ENCODE measurements around the gene PRLR.

Gene PRLR

DNA sequence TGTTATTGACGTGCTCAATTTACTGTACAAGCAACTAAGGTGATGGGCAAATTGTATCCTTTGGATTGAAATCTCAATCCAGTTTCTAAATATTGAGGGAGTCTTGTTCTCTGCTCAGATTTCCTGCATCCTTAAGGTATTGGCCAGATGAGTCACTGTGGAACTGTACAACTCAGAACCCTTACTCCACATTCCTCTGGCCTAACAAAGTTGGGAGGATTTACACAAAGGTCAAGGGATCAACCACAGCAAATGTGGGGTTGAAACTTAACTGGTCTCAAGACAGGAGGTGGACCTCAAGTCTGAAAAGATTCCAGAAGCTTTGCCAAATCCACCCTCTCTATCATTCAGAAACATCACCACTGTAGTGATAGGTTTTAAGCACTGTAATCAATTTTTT lies 101.0 kb downstream of the PRLR start:
- H3K27ac ChIP-seq, result no peak overlapping the region

DNA sequence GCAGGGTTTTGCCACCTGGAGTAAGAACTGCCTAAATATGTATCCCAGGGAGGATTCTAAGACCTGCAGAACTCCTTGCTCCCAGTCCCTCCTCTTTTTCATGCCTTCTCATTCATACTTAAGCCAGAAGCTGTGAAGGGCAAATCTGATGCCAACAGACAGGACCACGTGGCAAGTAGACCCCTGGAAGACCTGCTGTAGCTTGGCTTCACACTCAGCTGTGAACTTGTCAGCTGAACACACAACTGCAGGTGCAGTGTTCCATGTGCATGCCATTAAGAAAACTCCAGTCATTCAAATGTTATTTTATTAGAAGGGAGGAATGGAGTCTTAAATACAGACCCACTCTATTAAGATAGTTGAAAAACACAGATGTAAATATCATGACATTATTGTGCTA lies 103.3 kb downstream of the PRLR start:
- TF ChIP-seq ZFX (IDR thresholded peaks at IDR 0.05), result no peak
- TF ChIP-seq, protein P1, sequence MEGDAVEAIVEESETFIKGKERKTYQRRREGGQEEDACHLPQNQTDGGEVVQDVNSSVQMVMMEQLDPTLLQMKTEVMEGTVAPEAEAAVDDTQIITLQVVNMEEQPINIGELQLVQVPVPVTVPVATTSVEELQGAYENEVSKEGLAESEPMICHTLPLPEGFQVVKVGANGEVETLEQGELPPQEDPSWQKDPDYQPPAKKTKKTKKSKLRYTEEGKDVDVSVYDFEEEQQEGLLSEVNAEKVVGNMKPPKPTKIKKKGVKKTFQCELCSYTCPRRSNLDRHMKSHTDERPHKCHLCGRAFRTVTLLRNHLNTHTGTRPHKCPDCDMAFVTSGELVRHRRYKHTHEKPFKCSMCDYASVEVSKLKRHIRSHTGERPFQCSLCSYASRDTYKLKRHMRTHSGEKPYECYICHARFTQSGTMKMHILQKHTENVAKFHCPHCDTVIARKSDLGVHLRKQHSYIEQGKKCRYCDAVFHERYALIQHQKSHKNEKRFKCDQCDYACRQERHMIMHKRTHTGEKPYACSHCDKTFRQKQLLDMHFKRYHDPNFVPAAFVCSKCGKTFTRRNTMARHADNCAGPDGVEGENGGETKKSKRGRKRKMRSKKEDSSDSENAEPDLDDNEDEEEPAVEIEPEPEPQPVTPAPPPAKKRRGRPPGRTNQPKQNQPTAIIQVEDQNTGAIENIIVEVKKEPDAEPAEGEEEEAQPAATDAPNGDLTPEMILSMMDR (conservative IDR thresholded peaks at IDR 0.05), result no peak
- H3K27ac ChIP-seq, result no peak overlapping the region

More for the DNA sequence above, 101.0 kb downstream of the PRLR start:
- TF ChIP-seq ZFX (IDR thresholded peaks at IDR 0.05), result no peak
- TF ChIP-seq, protein P1 (conservative IDR thresholded peaks at IDR 0.05), result no peak

DNA sequence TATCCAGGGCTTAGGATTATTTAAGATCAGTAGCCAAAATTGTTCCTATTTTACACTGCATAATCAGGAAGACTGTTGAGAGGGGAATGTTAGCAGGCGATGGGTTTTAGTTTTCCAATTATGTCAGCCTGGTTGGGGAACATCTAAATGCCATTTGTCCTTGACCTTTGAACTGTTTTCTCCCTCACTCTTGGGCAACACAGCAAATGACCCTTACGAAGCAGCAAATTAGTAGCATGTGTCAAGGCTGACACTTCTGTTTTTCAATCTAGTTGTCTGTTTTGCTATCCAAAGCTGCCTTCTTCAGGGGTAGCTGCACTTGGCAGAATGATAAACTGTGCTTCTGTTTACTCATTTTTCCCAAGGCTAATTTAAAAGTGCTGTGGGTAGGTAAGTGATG lies 104.5 kb downstream of the PRLR start:
- TF ChIP-seq, protein P1 (conservative IDR thresholded peaks at IDR 0.05), result no peak
- no peak for TF ChIP-seq ZFX (IDR thresholded peaks at IDR 0.05)
- no peak overlapping the region for H3K27ac ChIP-seq

DNA sequence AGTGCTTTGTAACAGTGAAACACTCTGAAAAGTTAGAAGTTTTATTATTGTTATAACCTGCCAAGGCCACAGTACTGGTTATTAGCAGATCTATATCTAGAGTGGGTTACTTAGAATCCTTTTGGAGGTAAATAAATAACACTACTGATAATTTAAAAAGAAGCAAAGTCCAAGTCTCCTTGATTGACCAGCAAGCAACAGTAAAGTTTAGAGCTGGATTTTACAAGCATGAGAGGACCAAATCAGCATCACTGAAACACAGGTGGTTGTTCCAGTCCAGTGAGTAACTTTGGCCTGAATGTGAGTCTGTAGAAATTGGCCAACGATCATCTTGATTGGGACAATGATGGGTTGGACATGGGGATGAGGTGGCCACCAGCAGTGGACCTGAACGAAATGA lies 105.4 kb downstream of the PRLR start:
- no peak overlapping the region for H3K27ac ChIP-seq
- TF ChIP-seq, protein P1 (conservative IDR thresholded peaks at IDR 0.05), result no peak
- no peak for TF ChIP-seq ZFX (IDR thresholded peaks at IDR 0.05)

DNA sequence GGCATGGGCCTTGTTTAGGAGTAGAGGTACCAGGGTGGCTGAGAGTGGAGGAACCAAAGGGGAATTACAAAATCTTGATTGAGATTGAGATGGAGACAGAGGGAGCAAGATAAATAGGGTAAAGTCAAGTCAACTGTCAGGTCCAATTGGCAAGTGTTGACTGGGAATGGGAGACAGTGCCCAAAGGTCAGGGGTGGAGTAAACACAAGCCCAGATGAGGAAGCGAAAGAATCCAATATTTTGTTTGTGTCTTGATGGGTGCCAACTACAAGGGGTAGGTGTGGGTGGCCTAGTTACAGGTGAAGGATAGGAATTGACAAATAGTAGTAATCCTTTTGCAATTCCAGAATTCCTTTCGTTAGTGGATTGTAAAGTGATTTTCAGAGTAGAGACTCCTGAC lies 107.5 kb downstream of the PRLR start:
- no peak for TF ChIP-seq ZFX (IDR thresholded peaks at IDR 0.05)
- TF ChIP-seq, protein P1 (conservative IDR thresholded peaks at IDR 0.05), result no peak
- no peak overlapping the region for H3K27ac ChIP-seq

DNA sequence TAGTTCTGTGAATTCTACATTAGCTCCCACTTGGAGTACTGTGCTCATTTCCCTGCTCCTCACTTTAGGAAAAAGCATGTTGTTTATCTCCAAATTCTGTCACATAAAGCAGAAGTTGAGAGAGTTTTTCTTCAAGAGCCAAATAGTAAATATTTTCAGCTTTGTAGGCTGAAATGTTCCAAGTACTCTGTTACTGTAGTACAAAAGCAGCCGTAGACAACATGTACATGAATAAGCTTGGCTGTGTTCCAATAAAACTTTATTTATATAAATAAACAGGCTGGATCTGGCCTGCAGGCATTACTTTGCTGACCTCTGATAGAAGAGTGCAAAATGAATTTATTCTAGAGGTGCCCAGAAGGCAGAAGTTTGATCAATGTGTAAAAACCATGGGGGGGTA lies 109.6 kb downstream of the PRLR start:
- no peak overlapping the region for H3K27ac ChIP-seq
- no peak for TF ChIP-seq ZFX (IDR thresholded peaks at IDR 0.05)
- TF ChIP-seq, protein P1 (conservative IDR thresholded peaks at IDR 0.05), result no peak

DNA sequence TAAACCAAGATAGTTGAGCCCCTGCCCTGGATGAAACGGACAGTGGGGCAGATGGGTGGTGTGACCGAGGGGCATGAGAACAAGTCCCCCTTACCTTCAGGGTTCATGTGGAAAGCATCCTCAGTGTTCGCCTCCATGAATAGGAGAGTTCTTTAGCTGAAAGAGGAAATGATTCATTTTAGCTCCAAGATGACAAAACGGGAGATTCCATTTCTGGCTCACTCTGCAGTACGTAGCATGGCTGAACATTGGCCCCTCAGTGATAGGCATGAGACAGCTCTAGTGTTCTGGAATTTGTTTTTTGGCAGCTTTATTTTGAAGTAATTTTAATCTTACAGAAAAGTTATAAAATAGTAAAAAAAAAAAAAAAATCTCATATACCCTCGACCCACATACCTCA lies 112.3 kb downstream of the PRLR start:
- no peak overlapping the region for H3K27ac ChIP-seq
- no peak for TF ChIP-seq ZFX (IDR thresholded peaks at IDR 0.05)
- TF ChIP-seq, protein P1 (conservative IDR thresholded peaks at IDR 0.05), result no peak

Measured in C4-2B (cell line).